ENCODE measurements around the gene MME. TPM values are rescaled to one million over a fixed set of nuclear protein-coding genes. Genes with fewer than 3 reads are reported as not detected.

MME gene
- total and polyA plus RNA-seq, 2 of the 8 experiments (the other 6 are each of a cell fraction or from before 2014, with no cell fraction given) = 5.0 to 39.6 TPM

DNA sequence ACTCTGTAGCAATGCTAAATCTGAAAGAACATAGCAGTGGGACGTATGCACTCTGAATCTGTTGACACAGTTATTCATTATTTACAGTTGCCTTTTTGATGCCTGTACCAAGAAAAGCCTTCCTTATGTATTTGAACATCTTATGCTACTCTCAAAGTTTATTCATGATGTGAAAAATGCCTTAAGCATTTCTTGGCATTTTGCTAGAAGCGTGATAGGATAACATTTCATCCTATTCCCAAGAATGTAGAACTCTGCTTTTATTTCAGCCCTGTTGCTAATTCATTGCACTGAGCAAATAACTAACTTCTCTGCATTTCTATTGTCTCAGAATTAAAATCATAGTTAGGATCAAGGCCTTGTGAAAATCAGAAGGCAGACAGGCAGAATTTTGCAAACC lies 107.9 kb downstream of the MME start:
- no peak for FAIRE-seq
- 93% methylated on average over 2 of the region's 2 CpGs; no CpG with 5 or more reads in 1 of the 2 experiments for WGBS, 2 experiments (ENCODE audit: extremely low coverage in 1 of 2, insufficient coverage in 1 of 2, insufficient read length in 1 of 2, insufficient replicate concordance in 2 of 2, low coverage in 1 of 2, low lambda C conversion rate in 2 of 2, missing lambda C conversion rate in 1 of 2)

More for the DNA sequence above, 107.9 kb downstream of the MME start:
- H3K27ac ChIP-seq (ENCODE audit: low read depth, low read length) = no peak overlapping the region
- 0 out of 7 replicates have a peak, but pooled peaks cover 0 to 3% (median 0%) of the 10 kb centered on the region in 4 experiments for H3K4me1 ChIP-seq (replicated peaks in 1 of 4; ENCODE audit: control insufficient read depth in 3 of 4, insufficient read depth in 4 of 4, low read length in 3 of 4)
- no peaks in the 10 kb centered on the region for H3K9me3 ChIP-seq (ENCODE audit: insufficient read depth in 2 of 2, low read depth in 1 of 2, low read length in 1 of 2)
- no peak overlapping the region for H3K18ac ChIP-seq (ENCODE audit: extremely low read depth, low read length)
- no peak overlapping the region for H4K8ac ChIP-seq (ENCODE audit: extremely low read depth, insufficient read depth, low read length)
- H2BK12ac ChIP-seq (ENCODE audit: low read depth, low read length) = no peak overlapping the region
- no peak overlapping the region for H3K4me3 ChIP-seq (ENCODE audit: extremely low read depth in 1 of 4, insufficient read depth in 2 of 4, low read depth in 3 of 4, low read length in 4 of 4)
- H2BK15ac ChIP-seq (ENCODE audit: low read length) = no peak overlapping the region
- no peak overlapping the region for H2AK5ac ChIP-seq (ENCODE audit: low read depth, low read length)
- H2AFZ ChIP-seq (ENCODE audit: low read length) = no peak overlapping the region
- H3K4me2 ChIP-seq (ENCODE audit: insufficient read depth in 1 of 2, low read depth in 2 of 2, low read length in 2 of 2) = no peak overlapping the region
- no peak overlapping the region for H3K14ac ChIP-seq (ENCODE audit: insufficient read length)
- TF ChIP-seq, protein P1, sequence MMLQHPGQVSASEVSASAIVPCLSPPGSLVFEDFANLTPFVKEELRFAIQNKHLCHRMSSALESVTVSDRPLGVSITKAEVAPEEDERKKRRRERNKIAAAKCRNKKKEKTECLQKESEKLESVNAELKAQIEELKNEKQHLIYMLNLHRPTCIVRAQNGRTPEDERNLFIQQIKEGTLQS (IDR thresholded peaks at IDR 0.05; ENCODE audit: insufficient read depth, low read depth, low read length) = no peak
- no peak for TF ChIP-seq FOSL1 (IDR thresholded peaks at IDR 0.05; ENCODE audit: insufficient read depth, low read depth, low read length)
- no peak for TF ChIP-seq POU5F1 (IDR thresholded peaks at IDR 0.05; ENCODE audit: low read depth, low read length)
- TF ChIP-seq CBX8 (IDR thresholded peaks at IDR 0.05; ENCODE audit: borderline replicate concordance, low read depth, low read length) = no peak
- no peak for TF ChIP-seq SRF (IDR thresholded peaks at IDR 0.05; ENCODE audit: low read depth, low read length)
- TF ChIP-seq NRF1 (IDR thresholded peaks at IDR 0.05; ENCODE audit: low read depth, low read length) = no peak
- TF ChIP-seq KDM5A (IDR thresholded peaks at IDR 0.05; ENCODE audit: low read length) = no peak
- no peak for TF ChIP-seq CBX5 (IDR thresholded peaks at IDR 0.05; ENCODE audit: low read depth, low read length)
- TF ChIP-seq SUZ12 (IDR thresholded peaks at IDR 0.05; ENCODE audit: low read length) = no peak
- no peak for TF ChIP-seq YY1 (IDR thresholded peaks at IDR 0.05; ENCODE audit: low read depth, low read length)
- TF ChIP-seq ZNF274 (IDR thresholded peaks at IDR 0.05; ENCODE audit: borderline replicate concordance, extremely low read depth, low read length) = no peak
- TF ChIP-seq TCF12 (IDR thresholded peaks at IDR 0.05; ENCODE audit: low read depth, low read length) = no peak
- TF ChIP-seq SP4 (IDR thresholded peaks at IDR 0.05; ENCODE audit: low read length) = no peak
- no peak for TF ChIP-seq SP1 (IDR thresholded peaks at IDR 0.05; ENCODE audit: low read depth, low read length)
- H2BK120ac ChIP-seq (replicated peaks; ENCODE audit: low read depth, low read length) = no peak overlapping the region
- no peak overlapping the region for H3K4ac ChIP-seq (replicated peaks; ENCODE audit: insufficient read length, low read depth, low read length)
- no peak overlapping the region for H4K91ac ChIP-seq (replicated peaks; ENCODE audit: insufficient read length, low read length)
- no peak overlapping the region for H3K9ac ChIP-seq (replicated peaks in 1 of 4; ENCODE audit: extremely low read depth in 1 of 4, low read depth in 3 of 4, low read length in 3 of 4)
- no peaks in the 10 kb centered on the region for H3K79me2 ChIP-seq (ENCODE audit: control insufficient read depth in 1 of 2, insufficient read depth in 2 of 2, low read length in 2 of 2)
- H3K23ac ChIP-seq (ENCODE audit: insufficient read length) = no peak overlapping the region
- H4K20me1 ChIP-seq (replicated peaks in 1 of 2; ENCODE audit: control insufficient read depth in 1 of 2, insufficient read depth in 2 of 2, low read length in 2 of 2) = no peaks in the 10 kb centered on the region
- ChIA-PET POLR2A (ENCODE audit: partially characterized antibody) (no interaction called here), CTCF (ENCODE audit: partially characterized antibody) (no interaction called here)
- no peaks in the 10 kb centered on the region for H3K23me2 ChIP-seq (ENCODE audit: low read depth, low read length)
- no peaks in the 10 kb centered on the region for H3K79me1 ChIP-seq (ENCODE audit: low read depth, low read length)
- H3K56ac ChIP-seq (replicated peaks; ENCODE audit: insufficient read length, low read depth, low read length) = no peak overlapping the region
- no peak overlapping the region for H4K5ac ChIP-seq (ENCODE audit: insufficient read length, low read depth, low read length)
- H2BK5ac ChIP-seq (ENCODE audit: low read depth, low read length) = no peak overlapping the region
- no peaks in the 10 kb centered on the region for H3K27me3 ChIP-seq (replicated peaks in 1 of 4; ENCODE audit: control insufficient read depth in 3 of 4, extremely low read depth in 1 of 4, insufficient read depth in 3 of 4, low read length in 3 of 4)
- no peaks in the 10 kb centered on the region for H3K36me3 ChIP-seq (ENCODE audit: control insufficient read depth in 2 of 4, insufficient read depth in 4 of 4, low read length in 3 of 4)
- DNase-seq (ENCODE audit: low read depth in 1 of 2, low spot score in 2 of 2) = no peak
- no peak overlapping the region for H2BK20ac ChIP-seq (ENCODE audit: low read length)

Data from H1 (cell line).